HepG2 (cell line): ENCODE measurements around the gene CTDSP1. TPM values are rescaled to one million over a fixed set of nuclear protein-coding genes. Genes with fewer than 3 reads are reported as not detected.

ENCODE experiments used
- DMAP1 ChIP-seq: IDR thresholded peaks from 2 replicates; pipeline ENCODE4 v1.6.1; 2016
- FOXK1 ChIP-seq: sonication (generic); formaldehyde crosslinking; IDR thresholded peaks from 2 replicates; pipeline ENCODE4 v1.4.0; 2020; ENCODE audit warnings: low read depth, missing genetic modification reagents, borderline replicate concordance
- HNRNPK ChIP-seq: fragments of 200-400 bp; formaldehyde crosslinking; IDR thresholded peaks from 2 replicates; pipeline ENCODE4 v1.6.1; 2018; ENCODE audit warnings: low read length, low read depth, moderate library complexity, mild to moderate bottlenecking; ENCODE audit not compliant: poor library complexity, severe bottlenecking
- JUNB ChIP-seq: sonication (generic); formaldehyde crosslinking; IDR thresholded peaks from 2 replicates; pipeline ENCODE4 v1.8.0; 2022; ENCODE audit warnings: missing genetic modification reagents, mild to moderate bottlenecking, borderline replicate concordance
- MIER3 ChIP-seq: IDR thresholded peaks from 2 replicates; pipeline ENCODE4 v1.6.1; 2016; ENCODE audit warnings: missing compliant biosample characterization, borderline replicate concordance
- NBN ChIP-seq: fragments of 450-650 bp; conservative IDR thresholded peaks from 2 replicates; pipeline ENCODE4 v1.6.1; 2017
- PATZ1 ChIP-seq: sonication (generic); formaldehyde crosslinking; IDR thresholded peaks from 2 replicates; pipeline ENCODE4 v1.4.0; 2020; ENCODE audit warnings: missing genetic modification reagents
- PBX3 ChIP-seq: sonication (generic); formaldehyde crosslinking; IDR thresholded peaks from 2 replicates; pipeline ENCODE4 v1.8.1; 2023; ENCODE audit warnings: missing genetic modification reagents, inconsistent platforms, borderline replicate concordance
- POGK ChIP-seq: sonication (generic); formaldehyde crosslinking; conservative IDR thresholded peaks from 2 replicates; pipeline ENCODE4 v1.8.0; 2022; ENCODE audit warnings: mild to moderate bottlenecking, moderate library complexity, missing genetic modification reagents
- PRMT3 ChIP-seq: sonication (generic); formaldehyde crosslinking; IDR thresholded peaks from 2 replicates; pipeline ENCODE4 v1.8.1; 2022; ENCODE audit warnings: low read depth, mild to moderate bottlenecking, moderate library complexity, missing genetic modification reagents, borderline replicate concordance
- RBAK ChIP-seq: sonication (generic); formaldehyde crosslinking; IDR thresholded peaks from 2 replicates; pipeline ENCODE4 v1.5.1; 2020; ENCODE audit warnings: mild to moderate bottlenecking, missing genetic modification reagents
- RFXANK ChIP-seq: IDR thresholded peaks from 2 replicates; pipeline ENCODE4 v1.6.1; 2016
- SCMH1 ChIP-seq: sonication (generic); formaldehyde crosslinking; IDR thresholded peaks from 2 replicates; pipeline ENCODE4 v1.9.0; 2021; ENCODE audit warnings: missing genetic modification reagents, mild to moderate bottlenecking, borderline replicate concordance
- SOX5 ChIP-seq: IDR thresholded peaks from 2 replicates; pipeline ENCODE4 v1.6.1; 2016; ENCODE audit warnings: borderline replicate concordance
- SP4 ChIP-seq: sonication (generic); formaldehyde crosslinking; IDR thresholded peaks from 2 replicates; pipeline ENCODE4 v1.8.1; 2023; ENCODE audit warnings: mild to moderate bottlenecking, missing genetic modification reagents
- TAF1 ChIP-seq: sonication (generic); formaldehyde crosslinking; IDR thresholded peaks from 2 replicates; pipeline ENCODE4 v1.4.0; 2020; ENCODE audit warnings: missing genetic modification reagents
- USF2 ChIP-seq, 2 experiments: sonication (generic) in 1 of 2; formaldehyde crosslinking in 1 of 2; IDR thresholded peaks; 2 replicates each; pipeline versions ENCODE4 v1.5.1 to v1.6.1; 2011 to 2020; ENCODE audit warnings: borderline replicate concordance in 1 of 2, low read depth in 1 of 2, low read length in 1 of 2, mild to moderate bottlenecking in 1 of 2, missing genetic modification reagents in 1 of 2, moderate library complexity in 1 of 2
- ZBTB21 ChIP-seq: sonication (generic); formaldehyde crosslinking; IDR thresholded peaks from 2 replicates; pipeline ENCODE4 v1.4.0; 2020; ENCODE audit warnings: missing genetic modification reagents
- ZNF143 ChIP-seq: sonication (generic); formaldehyde crosslinking; IDR thresholded peaks from 2 replicates; pipeline ENCODE4 v1.4.0; 2020; ENCODE audit warnings: missing genetic modification reagents
- ZNF253 ChIP-seq: sonication (generic); formaldehyde crosslinking; IDR thresholded peaks from 2 replicates; pipeline ENCODE4 v1.8.0; 2022; ENCODE audit warnings: mild to moderate bottlenecking, missing genetic modification reagents, borderline replicate concordance
- ZNF383 ChIP-seq: sonication (generic); formaldehyde crosslinking; IDR thresholded peaks from 2 replicates; pipeline ENCODE4 v1.4.0; 2020; ENCODE audit warnings: missing genetic modification reagents, mild to moderate bottlenecking, borderline replicate concordance
- ZNF605 ChIP-seq: sonication (generic); formaldehyde crosslinking; IDR thresholded peaks from 2 replicates; pipeline ENCODE4 v1.8.0; 2022; ENCODE audit warnings: mild to moderate bottlenecking, missing genetic modification reagents
- ZNF768 ChIP-seq: sonication (generic); formaldehyde crosslinking; IDR thresholded peaks from 2 replicates; pipeline ENCODE4 v1.4.0; 2020; ENCODE audit warnings: missing genetic modification reagents
- polyA plus RNA-seq, 8 experiments: library from polyadenylated mRNA; depleted of rRNA in 3 of 8; stranded (reverse) in 7 of 8; unstranded in 1 of 8; fragments of >200 nt; fragmentation: Illumina TruSeq in 4 of 8; extraction: Trizol in 4 of 8; gene quantifications; 2 replicates each; pipeline versions ENCODE4 v1.2.1 to v1.2.3, GENCODE V29; 2011 to 2016; ENCODE audit warnings: low read depth in 4 of 8, missing spikeins in 1 of 8, mixed read lengths in 1 of 8; ENCODE audit not compliant: insufficient read depth in 1 of 8
- total RNA-seq, 5 experiments: library from RNA; depleted of rRNA; stranded (reverse); fragments of >200 nt; fragmentation: Illumina TruSeq; extraction: Trizol; gene quantifications; 2 replicates each; pipeline ENCODE4 v1.2.3, GENCODE V29; 2016; ENCODE audit warnings: low read depth in 1 of 5

The CTDSP1 gene
- total and polyA plus RNA-seq, 2 of the 13 experiments (the other 11 are each of a cell fraction or from before 2014, with no cell fraction given), result 91.0 to 268 TPM

GRCh38 chr2:218397820-218398436, 1.7 kb upstream of the CTDSP1 start (continued):
- TF ChIP-seq PBX3 (CRISPR knock-in tag) (peak; percentile 78; the same call in 1 of the 2 replicates), PATZ1 (CRISPR knock-in tag) (peak; percentile 84), DMAP1 (CRISPR knock-in tag) (peak; percentile 86), SP4 (CRISPR knock-in tag) (peak; percentile 88), ZNF605 (peak; percentile 91; the same call in 1 of the 2 replicates), SCMH1 (CRISPR knock-in tag) (no peak), JUNB (no peak), MIER3 (CRISPR knock-in tag) (peak; percentile 44; the same call in 1 of the 2 replicates), RFXANK (CRISPR knock-in tag) (peak; percentile 52; the same call in 1 of the 2 replicates), USF2 (IDR thresholded peaks at IDR 0.05; ENCODE audit: low read depth, low read length) (peak; percentile 1; the same call in 1 of the 2 replicates), USF2 (CRISPR knock-in tag; IDR thresholded peaks at IDR 0.05; ENCODE audit: borderline replicate concordance) (peak; percentile 83; the same call in 1 of the 2 replicates), ZNF383 (no peak), HNRNPK (no peak), POGK (CRISPR knock-in tag) (no peak; the same call in 1 of the 2 replicates), ZNF768 (CRISPR knock-in tag) (peak; percentile 36; the same call in 1 of the 2 replicates), PRMT3 (no peak; the same call in 1 of the 2 replicates), SOX5 (CRISPR knock-in tag) (peak; percentile 76), ZNF253 (CRISPR knock-in tag) (no peak; the same call in 1 of the 2 replicates), NBN (no peak), TAF1 (peak; percentile 72), RBAK (CRISPR knock-in tag) (no peak), ZBTB21 (peak; percentile 63), FOXK1 (CRISPR knock-in tag) (no peak; the same call in none of the 2 replicates), ZNF143 (CRISPR knock-in tag) (no peak)
